ENCODE measurements around the gene FAM168B. TPM values are rescaled to one million over a fixed set of nuclear protein-coding genes. Genes with fewer than 3 reads are reported as not detected.
"Not testable (repeated sequence)": the region's sequence is repeated elsewhere in the genome, so short reads cannot be mapped to it uniquely, and the experiment has no call there.

The FAM168B gene
- total RNA-seq, 2 donors from 2014 or later, result 144 to 156 TPM

- TF ChIP-seq CTCF (IDR thresholded peaks at IDR 0.05), result no peak
- no peak for ATAC-seq (ENCODE audit: insufficient number of reproducible peaks, low FRiP score, low read depth)
- peaks cover 0 to 7% of the 10 kb centered on the region in 2 donors for H3K4me1 ChIP-seq (ENCODE audit: control insufficient read depth in 1 of 2, low read depth in 2 of 2)
- no peak overlapping the region for H3K4me3 ChIP-seq
- peaks cover 15% of the 10 kb centered on the region for H3K36me3 ChIP-seq
- no peaks in the 10 kb centered on the region for H3K27me3 ChIP-seq (replicated peaks; ENCODE audit: insufficient read depth)
- no peak overlapping the region for H3K27ac ChIP-seq
- no peak for DNase-seq (ENCODE audit: low spot score)
- no peaks in the 10 kb centered on the region for H3K9me3 ChIP-seq
Measured at GRCh38 chr2:131122496-131122895, 29.2 kb upstream of the FAM168B start.

GRCh38 chr2:131121464-131121863 lies 28.2 kb upstream of the FAM168B start:
- no peak for TF ChIP-seq CTCF (IDR thresholded peaks at IDR 0.05)
- H3K4me3 ChIP-seq, result no peak overlapping the region
- peaks cover 9% of the 10 kb centered on the region for H3K36me3 ChIP-seq
- no peak for DNase-seq (ENCODE audit: low spot score)
- H3K27me3 ChIP-seq (replicated peaks; ENCODE audit: insufficient read depth), result no peaks in the 10 kb centered on the region
- ATAC-seq (ENCODE audit: insufficient number of reproducible peaks, low FRiP score, low read depth), result no peak
- no peak overlapping the region for H3K27ac ChIP-seq
- H3K9me3 ChIP-seq, result no peaks in the 10 kb centered on the region
- H3K4me1 ChIP-seq (ENCODE audit: control insufficient read depth in 1 of 2, low read depth in 2 of 2), result peaks cover 0 to 7% of the 10 kb centered on the region in 2 donors

GRCh38 chr2:131120815-131121317 lies 27.6 kb upstream of the FAM168B start:
- Histone ChIP-seq H3K4me1 (ENCODE audit: control insufficient read depth in 1 of 2, low read depth in 2 of 2) (peaks cover 0 to 7% of the 10 kb centered on the region in 2 donors), H3K4me3 (no peak overlapping the region), H3K9me3 (no peaks in the 10 kb centered on the region), H3K36me3 (peaks cover 3% of the 10 kb centered on the region), H3K27me3 (replicated peaks; ENCODE audit: insufficient read depth) (no peaks in the 10 kb centered on the region), H3K27ac (no peak overlapping the region)
- no peak for DNase-seq (ENCODE audit: low spot score)
- TF ChIP-seq CTCF (IDR thresholded peaks at IDR 0.05), result no peak
- no peak for ATAC-seq (ENCODE audit: insufficient number of reproducible peaks, low FRiP score, low read depth)

GRCh38 chr2:131115752-131116151 lies 22.5 kb upstream of the FAM168B start:
- DNase-seq (ENCODE audit: low spot score), result no peak
- no peaks in the 10 kb centered on the region for H3K27me3 ChIP-seq (replicated peaks; ENCODE audit: insufficient read depth)

GRCh38 chr2:131114950-131115349 lies 21.7 kb upstream of the FAM168B start:
- H3K9me3 ChIP-seq; ATAC-seq (ENCODE audit: insufficient number of reproducible peaks, low FRiP score, low read depth); DNase-seq (ENCODE audit: low spot score); H3K27ac ChIP-seq; H3K27me3 ChIP-seq (replicated peaks; ENCODE audit: insufficient read depth); H3K4me3 ChIP-seq; H3K36me3 ChIP-seq: not testable (repeated sequence)
- peaks cover 5 to 13% of the 10 kb centered on the region in 2 donors for H3K4me1 ChIP-seq (ENCODE audit: control insufficient read depth in 1 of 2, low read depth in 2 of 2)

More at GRCh38 chr2:131115752-131116151, 22.5 kb upstream of the FAM168B start:
- Histone ChIP-seq H3K9me3 (no peaks in the 10 kb centered on the region), H3K4me3 (no peak overlapping the region), H3K4me1 (ENCODE audit: control insufficient read depth in 1 of 2, low read depth in 2 of 2) (peaks cover 5 to 13% of the 10 kb centered on the region in 2 donors), H3K36me3 (peaks cover 4% of the 10 kb centered on the region), H3K27ac (no peak overlapping the region)
- TF ChIP-seq CTCF (IDR thresholded peaks at IDR 0.05), result no peak
- ATAC-seq (ENCODE audit: insufficient number of reproducible peaks, low FRiP score, low read depth), result no peak
